HG02571 (cell line): ENCODE measurements around the gene LGI4.
"Not testable (repeated sequence)": the region's sequence is repeated elsewhere in the genome, so short reads cannot be mapped to it uniquely, and the experiment has no call there.

Experiments used
- ATAC-seq: cut with Tn5 transposase; IDR thresholded peaks from one replicate; pipeline ENCODE4 v1.9.1; 2021; ENCODE audit warnings: mild to moderate bottlenecking, moderate library complexity; ENCODE audit not compliant: unreplicated experiment

LGI4 gene

GRCh38 chr19:35142606-35143230 is 7.9 kb upstream of the LGI4 start:
- ATAC-seq, result no peak

- ATAC-seq, result no peak
Observed at GRCh38 chr19:35141837-35142605, 7.2 kb upstream of the LGI4 start.

- ATAC-seq, result no peak
Observed at GRCh38 chr19:35140962-35141836, 6.3 kb upstream of the LGI4 start.

GRCh38 chr19:35140207-35140961 is 5.5 kb upstream of the LGI4 start:
- ATAC-seq, result no peak

- ATAC-seq, result no peak
Observed at GRCh38 chr19:35138305-35138892, 3.5 kb upstream of the LGI4 start, which contains the start of gene FXYD1. TSS of gene FXYD1 (plus strand) at chr19:35138824. CDS start at chr19:35140080, 1,256 bp downstream.

GRCh38 chr19:35136977-35137702 is 2.3 kb upstream of the LGI4 start:
- ATAC-seq, result no peak

GRCh38 chr19:35136231-35136630 is 1.4 kb upstream of the LGI4 start:
- ATAC-seq, result no peak

- ATAC-seq, result no peak
Observed at GRCh38 chr19:35135389-35135909, 590 bp upstream of the LGI4 start.

- no peak for ATAC-seq
Observed at GRCh38 chr19:35133826-35134225, 1.0 kb downstream of the LGI4 start.

- no peak for ATAC-seq
Observed at GRCh38 chr19:35132254-35132653, 2.6 kb downstream of the LGI4 start.

GRCh38 chr19:35130761-35131720 is 3.8 kb downstream of the LGI4 start:
- no peak for ATAC-seq

GRCh38 chr19:35129724-35130274 is 5.1 kb downstream of the LGI4 start:
- ATAC-seq, result not testable (repeated sequence)

- no peak for ATAC-seq
Observed at GRCh38 chr19:35128398-35129057, 6.3 kb downstream of the LGI4 start.

- ATAC-seq, result no peak
Observed at GRCh38 chr19:35127871-35128270, 7.0 kb downstream of the LGI4 start.

GRCh38 chr19:35126624-35126959 is 8.3 kb downstream of the LGI4 start:
- ATAC-seq, result no peak

- no peak for ATAC-seq
Observed at GRCh38 chr19:35125749-35126623, 8.9 kb downstream of the LGI4 start.

- no peak for ATAC-seq
Observed at GRCh38 chr19:35125270-35125717, 9.6 kb downstream of the LGI4 start.
